Measurements from ENCODE around the gene IQSEC1.

IQSEC1 gene

GRCh38 chr3:12994607-12995388 lies 78.4 kb downstream of the IQSEC1 start:
- no peak for DNase-seq

GRCh38 chr3:12994357-12994606 lies 78.9 kb downstream of the IQSEC1 start:
- no peak for DNase-seq

- no peak for DNase-seq
Observed at GRCh38 chr3:12993517-12994356, 79.5 kb downstream of the IQSEC1 start.

GRCh38 chr3:12992629-12993516 lies 80.4 kb downstream of the IQSEC1 start:
- no peak for DNase-seq

GRCh38 chr3:12991861-12992281 lies 81.4 kb downstream of the IQSEC1 start:
- no peak for DNase-seq

- no peak for DNase-seq
Observed at GRCh38 chr3:12991481-12991837, 81.8 kb downstream of the IQSEC1 start.

GRCh38 chr3:12990781-12991480 lies 82.3 kb downstream of the IQSEC1 start:
- no peak for DNase-seq

GRCh38 chr3:12990306-12990705 lies 82.9 kb downstream of the IQSEC1 start:
- no peak for DNase-seq

- no peak for DNase-seq
Observed at GRCh38 chr3:12988728-12989454, 84.3 kb downstream of the IQSEC1 start.

- no peak for DNase-seq
Observed at GRCh38 chr3:12987602-12988001, 85.6 kb downstream of the IQSEC1 start.

GRCh38 chr3:12986986-12987385 lies 86.2 kb downstream of the IQSEC1 start:
- DNase-seq = no peak

- no peak for DNase-seq
Observed at GRCh38 chr3:12986521-12986920, 86.7 kb downstream of the IQSEC1 start.

- DNase-seq = no peak
Observed at GRCh38 chr3:12986031-12986430, 87.2 kb downstream of the IQSEC1 start.

- DNase-seq = no peak
Observed at GRCh38 chr3:12985148-12985547, 88.1 kb downstream of the IQSEC1 start.

- DNase-seq = no peak
Observed at GRCh38 chr3:12984023-12984823, 89.0 kb downstream of the IQSEC1 start.

GRCh38 chr3:12983319-12983718 lies 89.9 kb downstream of the IQSEC1 start:
- DNase-seq = no peak

GRCh38 chr3:12982619-12983101 lies 90.6 kb downstream of the IQSEC1 start:
- DNase-seq = no peak

- DNase-seq = no peak
Observed at GRCh38 chr3:12981306-12982275, 91.6 kb downstream of the IQSEC1 start.

- no peak for DNase-seq
Observed at GRCh38 chr3:12980596-12981290, 92.5 kb downstream of the IQSEC1 start.
